OCI-LY3 (cell line): ENCODE measurements around the gene ANKFN1.

ENCODE experiments used
- H2AFZ ChIP-seq: fragments of 200-600, 300-600 bp; shearing (Covaris generic); 2 replicates; pipeline ENCODE4 v1.6.0; 2014; ENCODE audit warnings: antibody characterized with exemption, low read depth, low read length
- H3K27ac ChIP-seq: fragments of 200-600, 300-600 bp; sonication (generic); 2 replicates; pipeline ENCODE4 v1.5.1; 2014; ENCODE audit warnings: mild to moderate bottlenecking, low read length, moderate library complexity, mixed read lengths
- H3K27me3 ChIP-seq: fragments of 200-600, 300-600 bp; sonication (generic); 2 replicates; pipeline ENCODE4 v1.6.1; 2014; ENCODE audit warnings: low read depth, low read length, mixed read lengths
- H3K36me3 ChIP-seq: fragments of 200-600, 300-600 bp; sonication (generic); replicated peaks from 2 replicates; pipeline ENCODE3; 2014; ENCODE audit warnings: low read depth, low read length, mixed read lengths
- H3K4me1 ChIP-seq: fragments of 300-600, 200-600 bp; sonication (generic); 2 replicates; pipeline ENCODE4 v1.6.1; 2014; ENCODE audit warnings: low read length, mixed read lengths
- H3K4me2 ChIP-seq: fragments of 200-600, 300-600 bp; sonication (generic); 2 replicates; pipeline ENCODE4 v1.6.1; 2014; ENCODE audit warnings: low read length, mixed read lengths
- H3K4me3 ChIP-seq: fragments of 300-600, 200-600 bp; sonication (generic); 2 replicates; pipeline ENCODE4 v1.5.1; 2014; ENCODE audit warnings: antibody characterized with exemption, mild to moderate bottlenecking, low read length, moderate library complexity
- H3K79me2 ChIP-seq: fragments of 300-600, 200-600 bp; shearing (Covaris generic); 2 replicates; pipeline ENCODE4 v1.6.1; 2014; ENCODE audit warnings: mild to moderate bottlenecking, low read length, mixed read lengths
- H3K9ac ChIP-seq: fragments of 300-600, 200-600 bp; shearing (Covaris generic); 2 replicates; pipeline ENCODE4 v1.6.0; 2014; ENCODE audit warnings: mild to moderate bottlenecking, low read length, moderate library complexity
- H3K9me3 ChIP-seq: fragments of 200-600, 300-600 bp; shearing (Covaris generic); 2 replicates; pipeline ENCODE4 v1.6.1; 2014; ENCODE audit warnings: low read length, mixed read lengths; ENCODE audit not compliant: insufficient read depth
- H4K20me1 ChIP-seq: fragments of 200-600, 300-600 bp; sonication (generic); 2 replicates; pipeline ENCODE4 v1.6.1; 2016; ENCODE audit warnings: low read length, mixed read lengths; ENCODE audit not compliant: insufficient read depth
- CTCF ChIP-seq: fragments of 200-600, 300-600 bp; sonication (generic); IDR thresholded peaks from 2 replicates; pipeline ENCODE4 v1.5.1; 2014; ENCODE audit warnings: antibody characterized with exemption, low read length, low read depth
- EZH2phosphoT487 ChIP-seq: fragments of 200-600 bp; shearing (Covaris generic); IDR thresholded peaks from 2 replicates; pipeline ENCODE4 v1.6.1; 2018; ENCODE audit warnings: antibody characterized with exemption, mixed run types, low read depth

ANKFN1 gene

GRCh38 chr17:56175299-56175955 lies 22.2 kb downstream of the ANKFN1 start:
- H3K27ac ChIP-seq: no peak overlapping the region
- no peaks in the 10 kb centered on the region for H3K79me2 ChIP-seq
- H3K27me3 ChIP-seq: peaks cover 5% of the 10 kb centered on the region; the same call in 1 of the 2 replicates
- TF ChIP-seq CTCF: no peak
- TF ChIP-seq EZH2phosphoT487: no peak
- H3K36me3 ChIP-seq: no peaks in the 10 kb centered on the region
- H3K9me3 ChIP-seq: no peaks in the 10 kb centered on the region
- no peak overlapping the region for H3K4me2 ChIP-seq
- no peaks in the 10 kb centered on the region for H4K20me1 ChIP-seq
- H2AFZ ChIP-seq: no peak overlapping the region
- H3K4me3 ChIP-seq: no peak overlapping the region
- H3K9ac ChIP-seq: no peak overlapping the region
- H3K4me1 ChIP-seq: no peaks in the 10 kb centered on the region

GRCh38 chr17:56176091-56176490 lies 22.8 kb downstream of the ANKFN1 start:
- Histone ChIP-seq H3K4me2 (no peak overlapping the region), H2AFZ (no peak overlapping the region)

GRCh38 chr17:56177361-56177760 lies 24.1 kb downstream of the ANKFN1 start:
- Histone ChIP-seq H3K27me3 (peaks cover 5% of the 10 kb centered on the region), H3K36me3 (no peaks in the 10 kb centered on the region), H4K20me1 (no peaks in the 10 kb centered on the region), H3K27ac (no peak overlapping the region), H3K4me3 (no peak overlapping the region), H3K9me3 (no peaks in the 10 kb centered on the region), H3K4me1 (no peaks in the 10 kb centered on the region), H2AFZ (no peak overlapping the region), H3K4me2 (no peak overlapping the region), H3K9ac (no peak overlapping the region), H3K79me2 (no peaks in the 10 kb centered on the region)
- no peak for TF ChIP-seq CTCF
- no peak for TF ChIP-seq EZH2phosphoT487

More at GRCh38 chr17:56176091-56176490, 22.8 kb downstream of the ANKFN1 start:
- Histone ChIP-seq H3K4me3 (no peak overlapping the region), H3K9me3 (no peaks in the 10 kb centered on the region), H3K36me3 (no peaks in the 10 kb centered on the region), H3K79me2 (no peaks in the 10 kb centered on the region), H4K20me1 (no peaks in the 10 kb centered on the region), H3K27ac (no peak overlapping the region), H3K9ac (no peak overlapping the region), H3K4me1 (no peaks in the 10 kb centered on the region), H3K27me3 (peaks cover 5% of the 10 kb centered on the region; the same call in 1 of the 2 replicates)
- TF ChIP-seq EZH2phosphoT487 (no peak), CTCF (no peak)

- TF ChIP-seq EZH2phosphoT487 (no peak), CTCF (no peak)
- no peaks in the 10 kb centered on the region for H4K20me1 ChIP-seq
- no peak overlapping the region for H3K27ac ChIP-seq
- H3K4me1 ChIP-seq: no peaks in the 10 kb centered on the region
- H3K4me3 ChIP-seq: no peak overlapping the region
- no peaks in the 10 kb centered on the region for H3K79me2 ChIP-seq
- H2AFZ ChIP-seq: no peak overlapping the region
- peaks cover 5% of the 10 kb centered on the region for H3K27me3 ChIP-seq
- H3K9ac ChIP-seq: no peak overlapping the region
- H3K36me3 ChIP-seq: no peaks in the 10 kb centered on the region
- H3K4me2 ChIP-seq: no peak overlapping the region
- H3K9me3 ChIP-seq: no peaks in the 10 kb centered on the region
Observed at GRCh38 chr17:56178203-56178602, 24.9 kb downstream of the ANKFN1 start.
